Amygdala (tissue), 56 donors: ENCODE measurements around the gene NDUFS2.
"Not testable (repeated sequence)": the region's sequence is repeated elsewhere in the genome, so short reads cannot be mapped to it uniquely, and the experiment has no call there.

Experiments
- DNase-seq, 56 donors: peaks; one replicate each; lab custom pipeline; 2025; lab: John Stamatoyannopoulos, UW

Gene NDUFS2

DNA sequence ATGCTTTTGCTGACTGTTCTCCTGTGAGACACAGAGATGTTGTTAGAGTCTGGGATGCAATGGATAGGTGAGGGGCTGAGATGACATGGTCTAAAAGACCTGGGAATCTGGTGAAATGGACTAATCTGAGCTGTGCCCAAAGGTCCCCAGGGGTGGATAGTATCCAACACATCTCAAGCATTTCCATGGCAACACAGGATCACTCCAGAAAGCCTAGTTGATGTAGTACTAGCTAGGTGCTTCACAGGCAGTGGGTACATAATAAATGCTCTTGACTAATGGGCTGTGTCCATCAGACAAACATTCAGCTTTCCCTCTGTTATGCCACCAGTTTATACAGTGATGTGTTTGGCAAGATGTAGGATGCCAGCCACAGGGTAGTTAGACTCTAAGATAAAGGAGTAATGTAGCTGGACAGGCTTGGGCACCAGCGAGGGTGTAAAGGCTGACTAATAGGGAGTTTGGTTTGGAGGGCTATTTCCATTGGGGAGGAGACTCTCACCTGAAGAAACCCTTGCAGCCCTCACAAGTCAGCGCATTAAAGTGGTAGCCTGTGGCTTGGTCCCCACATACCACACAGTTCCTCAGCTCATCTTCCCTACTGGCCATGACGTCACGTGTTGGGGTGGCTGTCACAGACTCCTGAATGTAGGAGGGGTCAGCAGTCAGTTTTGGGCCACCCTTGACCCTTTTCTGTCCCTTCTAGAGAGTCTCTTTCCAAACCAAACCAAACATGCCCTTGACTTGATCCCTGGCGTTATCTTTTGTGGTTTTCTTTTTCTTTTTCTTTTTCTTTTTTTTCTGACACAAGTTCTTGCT, 34.0 kb downstream of the NDUFS2 start:
- DNase-seq, result no peak

DNA sequence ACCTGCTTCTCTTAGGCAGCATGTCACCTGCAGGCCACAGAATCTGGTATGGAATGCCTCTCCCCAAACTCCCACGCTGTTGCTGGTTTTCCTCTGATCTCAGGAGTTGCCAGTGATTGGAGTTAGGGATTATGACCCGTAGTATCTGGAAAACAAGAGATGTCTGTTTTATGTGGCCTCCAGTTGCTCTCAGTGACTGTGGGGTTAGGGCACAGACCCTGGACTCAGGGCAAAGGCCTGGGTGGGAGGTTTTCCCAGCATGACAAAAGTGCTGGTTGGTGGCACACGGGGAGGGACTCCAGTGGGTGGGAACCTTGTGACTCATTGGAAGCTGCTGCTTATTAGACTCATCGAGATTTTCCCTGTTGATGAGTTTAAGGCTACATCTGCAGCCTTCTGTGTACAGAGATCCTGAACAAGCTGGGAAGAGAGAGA, 35.9 kb downstream of the NDUFS2 start, which contains the start of gene NR1I3:
Gene NR1I3 (minus strand): TSS at position 165 of the 435 bp plus-strand sequence. CDS start 1,638 bp downstream, outside the sequence.
- no peak for DNase-seq

DNA sequence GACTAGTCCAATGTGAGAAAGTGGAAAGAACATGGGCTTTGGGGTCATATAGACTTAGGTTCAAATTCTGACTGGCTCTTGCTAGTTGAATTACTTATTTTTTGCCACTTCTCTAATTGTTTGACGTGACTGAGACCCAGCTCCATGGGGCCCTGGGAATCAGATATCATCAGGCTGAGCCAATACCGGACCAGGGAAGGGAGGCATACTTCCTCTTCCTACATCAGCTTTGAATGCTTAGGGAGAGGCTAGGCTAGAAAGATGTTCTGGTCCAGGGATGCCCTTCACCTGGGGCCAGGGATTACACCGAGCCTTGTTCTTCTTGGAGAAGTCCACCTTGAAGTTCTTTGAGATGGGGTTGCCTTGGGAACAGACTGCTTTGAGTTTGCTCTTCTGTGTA, 39.5 kb downstream of the NDUFS2 start:
- no peak for DNase-seq

DNA sequence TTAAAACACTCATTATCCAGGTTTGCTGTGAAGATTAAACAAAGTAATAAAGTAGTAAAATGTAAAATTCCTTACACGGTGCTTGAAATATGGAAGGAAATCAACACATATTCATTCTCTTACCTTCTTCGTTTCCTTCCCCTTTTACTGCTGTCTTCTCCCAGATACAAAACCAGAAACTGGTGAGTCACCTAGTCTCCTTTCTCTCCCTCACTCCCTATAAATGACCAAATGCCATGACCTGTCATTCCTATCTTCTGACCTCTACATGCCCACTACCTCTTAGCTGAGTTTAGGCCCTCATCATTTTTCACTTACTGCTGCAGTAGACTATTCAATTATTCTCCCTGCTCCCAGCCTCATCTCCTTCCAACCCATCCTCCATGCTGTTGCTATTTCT, 40.1 kb downstream of the NDUFS2 start:
- no peak for DNase-seq

DNA sequence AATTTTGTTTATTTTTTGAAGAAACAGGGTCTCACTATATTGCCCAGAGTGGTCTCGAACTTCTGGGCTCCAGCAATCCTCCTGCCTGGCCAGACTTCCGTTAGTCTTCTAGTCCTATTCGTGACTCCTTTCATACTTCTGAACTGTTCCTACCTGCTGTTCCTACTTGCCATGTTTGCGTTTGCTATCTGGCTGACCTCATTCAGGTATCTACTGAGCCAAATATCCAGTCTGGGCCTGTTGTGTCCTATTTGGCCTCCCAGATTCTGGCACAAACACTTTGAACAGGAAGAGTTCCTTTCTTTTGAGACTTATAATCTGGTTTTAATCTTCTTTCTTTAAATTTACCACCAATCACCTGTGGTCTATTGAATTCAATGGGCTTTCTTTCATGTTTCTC, 42.7 kb downstream of the NDUFS2 start:
- DNase-seq, result no peak

DNA sequence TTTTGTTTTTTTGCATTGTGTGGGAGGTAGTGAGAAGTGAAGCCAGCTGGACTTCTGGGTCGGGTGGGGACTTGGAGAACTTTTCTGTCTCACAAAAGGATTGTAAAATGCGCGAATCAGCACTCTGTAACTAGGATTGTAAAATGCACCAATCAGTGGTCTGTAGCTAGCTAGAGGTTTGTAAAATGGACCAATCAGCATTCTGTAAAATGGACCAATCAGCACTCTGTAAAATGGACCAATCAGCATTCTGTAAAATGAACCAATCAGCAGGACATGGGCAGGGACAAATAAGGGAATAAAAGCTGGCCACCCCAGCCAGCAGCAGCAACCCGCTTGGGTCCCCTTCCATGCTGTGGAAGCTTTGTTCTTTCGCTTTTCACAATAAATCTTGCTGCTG, 47.9 kb downstream of the NDUFS2 start:
- not testable (repeated sequence) for DNase-seq

DNA sequence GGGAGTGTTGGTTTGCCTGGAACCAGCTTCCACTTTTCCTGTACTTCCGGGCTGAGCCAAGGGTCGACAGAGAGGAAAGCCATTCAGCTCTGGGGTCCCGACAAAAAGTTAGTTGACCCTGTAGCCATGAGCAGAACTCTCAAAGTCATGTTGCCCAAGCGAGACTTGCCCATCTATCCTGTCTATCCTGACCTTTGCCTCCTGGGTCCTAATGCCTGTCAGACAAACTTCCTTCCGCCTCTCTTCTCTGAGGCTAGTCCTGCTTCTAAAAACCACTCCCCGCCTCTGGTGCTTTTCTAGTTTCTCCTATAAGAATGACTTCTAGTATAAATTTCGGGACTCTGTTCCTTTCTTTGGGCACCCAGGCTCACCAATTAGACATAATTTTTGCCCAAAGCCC, 48.7 kb downstream of the NDUFS2 start:
- no peak for DNase-seq

DNA sequence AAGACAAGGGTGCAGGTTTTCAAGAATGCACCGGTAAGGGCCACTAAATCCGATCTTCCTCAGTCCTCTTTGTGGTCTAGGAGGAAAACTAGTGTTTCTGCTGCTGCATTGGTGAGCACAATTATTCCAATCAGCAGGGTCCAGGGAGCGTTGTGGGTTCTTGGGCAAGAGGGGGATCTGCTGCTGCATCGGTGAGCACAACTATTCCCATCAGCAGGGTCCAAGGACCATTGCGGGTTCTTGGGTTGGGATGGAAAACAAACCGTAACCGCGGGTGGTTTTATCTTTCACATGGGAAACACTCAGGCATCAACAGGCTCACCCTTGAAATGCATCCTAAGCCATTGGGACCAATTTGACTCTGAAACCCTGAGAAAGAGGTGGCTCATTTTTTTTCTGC, 49.4 kb downstream of the NDUFS2 start:
- DNase-seq, result no peak

DNA sequence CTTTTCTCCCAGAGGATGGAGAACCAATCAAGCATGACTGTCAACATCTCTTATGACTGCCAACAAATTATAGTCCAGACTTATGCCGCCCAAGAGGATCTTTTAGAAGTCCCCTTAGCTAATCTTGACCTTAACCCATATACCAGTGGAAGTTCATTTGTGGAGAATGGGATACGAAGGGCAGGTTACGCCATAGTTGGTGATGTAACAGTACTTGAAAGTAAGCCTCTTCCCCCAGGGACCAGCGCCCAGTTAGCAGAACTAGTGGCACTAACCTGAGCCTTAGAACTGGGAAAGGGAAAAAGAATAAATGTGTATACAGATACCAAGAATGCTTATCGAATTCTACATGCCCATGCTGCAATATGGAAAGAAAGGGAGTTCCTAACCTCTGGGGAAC, 53.1 kb downstream of the NDUFS2 start:
- DNase-seq, result not testable (repeated sequence)

DNA sequence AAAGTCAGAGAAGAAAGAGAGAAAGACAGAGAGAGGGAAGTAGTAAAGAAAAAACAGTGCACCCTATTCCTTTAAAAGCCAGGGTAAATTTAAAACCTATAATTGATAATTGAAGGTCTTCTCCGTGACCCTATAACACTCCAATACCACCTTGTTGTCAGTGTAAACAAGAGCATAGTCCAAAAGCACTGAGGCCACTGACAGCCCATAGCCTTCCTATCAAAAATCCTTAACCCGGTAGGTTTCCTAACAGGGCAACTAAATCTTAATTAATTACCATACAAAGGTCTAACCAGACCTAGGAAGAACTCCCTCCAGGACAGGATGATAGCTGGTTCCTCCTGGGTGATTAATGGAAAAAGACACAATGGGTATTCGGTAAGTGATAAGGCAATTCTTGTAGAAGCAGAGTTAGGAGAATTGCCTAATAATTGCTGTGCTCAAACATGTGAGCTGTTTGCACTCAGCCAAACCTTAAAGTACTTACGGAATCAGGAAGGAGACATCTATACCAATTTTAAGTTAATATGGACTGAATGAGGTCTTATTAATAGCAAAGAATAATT, 53.9 kb downstream of the NDUFS2 start:
- not testable (repeated sequence) for DNase-seq

DNA sequence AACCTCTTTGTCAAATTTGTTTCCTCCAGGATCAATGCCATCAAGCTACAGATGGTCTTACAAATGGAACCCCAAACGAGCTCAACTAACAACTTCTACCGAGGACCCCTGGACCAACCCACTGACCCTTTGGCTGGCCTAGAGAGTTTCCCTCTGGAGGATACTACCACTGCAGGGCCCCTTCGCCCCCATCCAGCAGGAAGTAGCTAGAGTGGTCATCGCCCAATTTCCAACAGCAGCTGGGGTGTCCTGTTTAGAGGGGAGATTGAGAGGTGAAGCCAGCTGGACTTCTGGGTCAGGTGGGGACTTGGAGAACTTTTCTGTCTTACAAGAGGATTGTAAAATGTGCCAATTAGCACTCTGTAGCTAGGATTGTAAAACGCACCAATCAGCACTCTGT, 54.9 kb downstream of the NDUFS2 start:
- DNase-seq, result not testable (repeated sequence)

DNA sequence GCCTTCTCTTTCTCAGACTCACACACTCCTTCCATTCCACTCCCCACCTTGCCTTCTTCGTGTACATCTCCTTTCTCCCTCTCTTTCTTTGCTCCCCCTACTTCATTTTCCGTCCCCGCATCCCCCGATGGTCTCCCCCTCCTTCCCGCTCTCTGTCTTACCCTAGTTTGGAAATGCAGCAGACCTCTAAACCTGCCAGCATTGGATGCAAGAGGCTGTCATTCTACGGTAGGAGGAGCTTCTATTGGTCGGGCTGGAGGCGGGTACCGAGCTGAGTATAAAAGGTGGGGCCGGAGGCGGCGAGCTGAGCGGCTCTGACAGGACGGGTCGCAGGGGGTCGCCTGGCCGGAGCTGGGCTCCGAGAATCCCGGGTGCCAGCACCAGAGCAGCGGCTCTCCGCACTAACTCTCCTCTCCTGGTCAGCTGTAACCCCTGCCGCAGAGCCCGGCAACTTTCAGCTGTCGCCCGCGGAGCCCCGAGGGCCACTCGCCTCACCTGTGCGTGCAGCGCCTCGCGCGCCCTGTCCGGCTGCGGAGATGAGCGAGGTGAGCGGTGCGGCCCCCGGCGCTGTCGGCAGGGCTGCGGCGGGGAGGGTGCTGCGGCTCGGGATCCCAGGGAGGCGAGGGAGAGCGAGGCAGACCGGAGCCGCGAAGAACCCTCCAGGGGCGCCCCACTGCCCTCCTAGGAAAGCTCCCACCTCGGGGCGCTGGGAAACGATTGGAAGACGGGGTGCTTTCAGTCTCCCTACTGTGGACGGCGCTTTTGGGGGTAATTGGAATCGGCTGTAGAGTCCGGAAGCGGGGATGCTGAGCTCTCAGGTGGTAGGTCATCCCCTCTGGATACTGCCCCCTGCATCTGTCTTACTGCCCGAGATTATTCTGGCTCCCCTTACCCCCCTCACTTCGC, 56.5 kb downstream of the NDUFS2 start, which contains the start of gene PCP4L1:
Gene PCP4L1 (plus strand): TSS at position 307 of the 906 bp plus-strand sequence. CDS start 230 bp downstream, at position 537.
- peak in 49 of 56 donors; percentile 4 to 68 (median 38) for DNase-seq

DNA sequence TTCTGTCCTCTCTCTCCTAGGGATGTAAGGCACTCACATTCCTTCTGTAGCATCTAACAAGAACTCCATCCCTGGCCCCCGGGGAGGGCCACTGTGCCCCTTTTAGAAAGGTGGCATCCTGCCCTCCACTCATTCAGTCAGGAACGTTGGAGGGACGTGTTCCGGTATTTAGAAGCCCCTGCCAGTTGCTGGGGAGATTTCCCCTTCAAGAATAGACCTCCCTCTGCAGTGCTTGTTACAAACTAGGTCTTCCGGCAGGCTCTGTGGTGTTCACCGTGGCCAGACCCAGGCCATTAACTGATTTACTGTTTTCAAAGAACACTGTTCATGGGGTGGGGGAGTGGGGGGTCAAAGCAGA, 57.2 kb downstream of the NDUFS2 start:
- no peak for DNase-seq

DNA sequence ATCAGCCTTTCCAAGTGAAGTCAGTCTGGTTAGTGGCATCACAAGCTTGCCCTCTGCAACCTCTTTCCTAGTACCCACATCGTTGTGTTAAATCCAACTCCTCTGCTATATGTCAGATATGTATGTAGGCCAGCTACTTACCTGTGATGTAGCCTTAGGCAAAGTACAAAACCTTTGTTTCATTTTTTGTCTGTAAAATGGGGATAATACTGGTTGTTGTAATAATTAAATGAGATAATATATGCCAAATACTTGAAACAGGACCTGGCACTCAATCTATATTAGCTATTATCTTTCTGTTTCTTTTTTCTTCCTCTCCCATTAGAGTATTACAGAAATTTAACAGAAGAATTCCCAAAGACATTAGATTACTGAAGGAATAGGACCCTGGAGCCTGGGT, 57.6 kb downstream of the NDUFS2 start:
- DNase-seq, result no peak

DNA sequence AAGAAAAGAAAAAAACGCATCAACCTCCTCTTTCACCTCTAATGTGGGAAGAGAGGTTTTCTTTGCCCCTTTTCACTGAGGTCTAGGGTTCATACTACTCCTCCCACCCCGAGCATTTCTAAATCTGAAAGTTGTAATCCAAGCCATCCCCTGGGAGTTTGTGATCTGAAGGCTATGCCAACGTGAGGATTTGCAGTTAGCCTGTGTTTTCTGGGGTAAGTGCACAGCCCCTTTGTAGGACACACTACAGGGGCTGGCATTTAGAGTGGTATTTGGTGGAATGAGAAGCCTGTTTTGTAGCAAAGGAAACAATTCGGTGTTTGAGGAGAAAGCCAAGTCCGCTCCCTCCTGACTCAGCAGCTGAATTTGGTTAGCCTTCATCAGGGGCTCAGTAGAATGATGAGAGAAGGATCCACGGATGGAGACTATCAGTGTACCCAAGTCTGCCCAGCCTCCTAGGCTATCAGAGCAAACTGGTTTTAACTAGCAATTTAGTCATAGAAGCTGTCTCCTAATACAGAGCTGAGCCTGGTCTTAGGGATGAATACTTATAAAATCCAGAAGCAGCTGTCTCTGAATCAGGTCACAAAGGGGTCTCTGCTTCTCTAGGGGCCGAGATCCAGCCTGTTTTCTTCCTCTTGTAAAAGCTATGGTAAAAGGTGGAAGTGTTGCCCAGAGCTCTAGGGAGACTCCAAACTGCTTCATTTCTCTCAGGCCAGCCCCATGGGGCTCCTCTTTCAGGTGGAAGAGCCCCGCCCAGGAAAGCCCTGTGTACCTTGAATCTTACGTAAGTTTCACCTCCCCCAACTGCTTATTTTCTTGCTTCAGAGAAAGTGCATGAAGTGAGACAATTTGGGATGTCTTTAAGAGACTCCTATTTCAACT, 58.5 kb downstream of the NDUFS2 start:
- no peak for DNase-seq

DNA sequence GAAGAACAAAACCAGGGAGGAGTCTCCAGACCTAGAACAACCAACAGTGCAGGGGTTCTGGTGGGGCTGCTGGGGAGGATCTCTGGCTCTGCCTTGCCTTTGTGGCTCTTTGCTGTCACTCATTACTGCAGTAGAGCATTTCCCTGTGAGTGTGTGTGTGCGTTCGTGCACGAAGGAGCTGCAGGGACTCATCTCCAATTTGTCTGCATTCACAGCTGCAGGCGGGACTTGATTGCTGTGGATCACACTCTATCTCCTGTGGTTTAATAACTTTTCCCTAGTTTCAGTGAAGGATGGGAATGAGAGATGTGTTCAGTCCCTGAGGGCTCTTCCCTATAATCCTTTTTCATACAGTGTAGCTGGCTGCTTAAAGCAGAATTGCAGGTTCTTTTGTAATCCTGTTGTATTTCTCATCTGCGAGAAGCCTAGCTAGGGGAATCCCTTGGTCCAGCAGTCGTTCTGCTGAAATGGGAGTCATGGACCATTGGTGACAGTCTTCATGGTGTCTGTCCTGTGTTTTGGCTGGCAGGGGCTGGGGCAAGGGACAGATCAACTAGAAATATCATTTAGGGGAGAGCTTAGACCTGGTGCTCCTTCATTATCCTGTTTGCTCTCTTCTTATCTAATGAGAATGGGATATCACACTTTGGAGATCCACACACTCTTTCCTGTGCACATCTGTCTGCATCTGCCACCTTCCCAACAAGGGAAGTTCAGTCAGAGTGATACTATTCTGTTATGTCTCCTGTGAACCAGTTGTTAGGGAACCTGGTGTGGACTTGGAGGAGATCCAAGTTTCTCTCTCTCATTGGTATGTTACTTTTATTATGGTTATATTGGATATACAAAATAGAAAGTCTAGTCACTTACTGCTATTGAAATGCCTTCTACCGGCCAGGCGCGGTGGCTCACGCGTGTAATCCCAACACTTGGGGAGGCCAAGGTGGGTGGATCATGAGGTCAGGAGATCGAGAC, 59.4 kb downstream of the NDUFS2 start:
- no peak for DNase-seq
